Suprapubic skin (tissue), 4 donors: Measurements from ENCODE around the gene HMCN1.

Experiments
- POLR2A ChIP-seq, 2 donors: fragments of 450-650 bp; IDR thresholded peaks; one replicate each; pipeline ENCODE4 v1.6.1; 2017; ENCODE audit warnings: antibody characterized with exemption in 2 of 2, mild to moderate bottlenecking in 2 of 2, moderate library complexity in 2 of 2
- POLR2AphosphoS5 ChIP-seq, 3 donors: sonication (generic); formaldehyde crosslinking; IDR thresholded peaks; one replicate each; pipeline ENCODE4 v1.6.1; 2017; ENCODE audit warnings: antibody characterized with exemption in 3 of 3
- TF ChIP-seq, protein P1 (sequence below), 2 donors: fragments of 200-600 bp in 1 of 2; fragments of 450-650 bp in 1 of 2; sonication (generic) in 1 of 2; IDR thresholded peaks; one replicate each; pipeline ENCODE4 v1.5.1; 2016 to 2019; ENCODE audit warnings: antibody characterized with exemption in 2 of 2, mild to moderate bottlenecking in 1 of 2, moderate library complexity in 1 of 2

DNA sequence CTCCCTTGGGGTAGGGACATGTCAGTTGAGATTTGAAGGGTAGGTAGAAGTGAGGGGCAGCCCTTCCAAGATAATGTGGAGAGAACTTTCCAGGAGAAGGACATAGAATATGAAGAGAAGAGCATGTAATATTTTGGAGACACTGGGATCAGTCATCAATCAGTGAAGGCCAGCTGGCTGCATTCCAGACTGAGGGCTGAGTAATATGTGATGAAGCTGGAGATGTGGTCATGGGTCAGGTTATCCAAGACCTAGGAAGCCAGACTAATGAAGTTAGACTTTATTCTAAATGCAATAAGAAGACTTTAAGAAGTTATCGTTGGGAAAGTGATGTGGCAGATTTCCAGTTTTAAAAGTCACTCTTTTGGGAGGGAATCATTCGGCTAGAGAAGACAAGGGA lies 262.0 kb downstream of the HMCN1 start:
- TF ChIP-seq POLR2AphosphoS5 (IDR thresholded peaks at IDR 0.05) (no peak), POLR2A (IDR thresholded peaks at IDR 0.05) (no peak)
- TF ChIP-seq, protein P1, sequence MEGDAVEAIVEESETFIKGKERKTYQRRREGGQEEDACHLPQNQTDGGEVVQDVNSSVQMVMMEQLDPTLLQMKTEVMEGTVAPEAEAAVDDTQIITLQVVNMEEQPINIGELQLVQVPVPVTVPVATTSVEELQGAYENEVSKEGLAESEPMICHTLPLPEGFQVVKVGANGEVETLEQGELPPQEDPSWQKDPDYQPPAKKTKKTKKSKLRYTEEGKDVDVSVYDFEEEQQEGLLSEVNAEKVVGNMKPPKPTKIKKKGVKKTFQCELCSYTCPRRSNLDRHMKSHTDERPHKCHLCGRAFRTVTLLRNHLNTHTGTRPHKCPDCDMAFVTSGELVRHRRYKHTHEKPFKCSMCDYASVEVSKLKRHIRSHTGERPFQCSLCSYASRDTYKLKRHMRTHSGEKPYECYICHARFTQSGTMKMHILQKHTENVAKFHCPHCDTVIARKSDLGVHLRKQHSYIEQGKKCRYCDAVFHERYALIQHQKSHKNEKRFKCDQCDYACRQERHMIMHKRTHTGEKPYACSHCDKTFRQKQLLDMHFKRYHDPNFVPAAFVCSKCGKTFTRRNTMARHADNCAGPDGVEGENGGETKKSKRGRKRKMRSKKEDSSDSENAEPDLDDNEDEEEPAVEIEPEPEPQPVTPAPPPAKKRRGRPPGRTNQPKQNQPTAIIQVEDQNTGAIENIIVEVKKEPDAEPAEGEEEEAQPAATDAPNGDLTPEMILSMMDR (IDR thresholded peaks at IDR 0.05), result no peak
